H1 (cell line): Measurements from ENCODE around the gene FEV. TPM values are rescaled to one million over a fixed set of nuclear protein-coding genes. Genes with fewer than 3 reads are reported as not detected.

Experiments used
- CTCF ChIA-PET: fragments of 300-600 bp; sonication (Branson Sonifier 250); formaldehyde crosslinking; loops from one replicate; lab custom pipeline; 2021; ENCODE audit not compliant: partially characterized antibody; lab: Charles Lee
- POLR2A ChIA-PET: fragments of 300-600 bp; sonication (Branson Sonifier 250); formaldehyde crosslinking; loops from one replicate; lab custom pipeline; 2021; ENCODE audit warnings: inconsistent platforms; ENCODE audit not compliant: partially characterized antibody; lab: Charles Lee
- DNase-seq, 2 experiments: peaks; one replicate each; pipeline versions ENCODE4 v3.0.0 to v3.0.0-alpha.2; 2010 to 2022; ENCODE audit warnings: low spot score in 2 of 2, low read depth in 1 of 2, mixed read lengths in 1 of 2
- FAIRE-seq: peaks from 2 replicates; lab custom pipeline; 2011; peaks lifted over from hg19 to GRCh38; lab: Jason Lieb, UNC
- H2AFZ ChIP-seq: 2 replicates; pipeline ENCODE4 v1.8.1; 2012; ENCODE audit warnings: low read length, inconsistent platforms
- H2AK5ac ChIP-seq: 2 replicates; pipeline ENCODE4 v1.6.1; 2013; ENCODE audit warnings: low read depth, low read length
- H2BK120ac ChIP-seq: replicated peaks from 2 replicates; pipeline ENCODE3; 2013; ENCODE audit warnings: low read depth, low read length, inconsistent platforms
- H2BK12ac ChIP-seq: 2 replicates; pipeline ENCODE4 v1.6.1; 2013; ENCODE audit warnings: low read depth, low read length
- H2BK15ac ChIP-seq: 2 replicates; pipeline ENCODE4 v1.6.1; 2013; ENCODE audit warnings: low read length
- H2BK20ac ChIP-seq: 2 replicates; pipeline ENCODE4 v1.6.1; 2013; ENCODE audit warnings: low read length
- H2BK5ac ChIP-seq: 2 replicates; pipeline ENCODE4 v1.6.1; 2013; ENCODE audit warnings: low read depth, low read length
- H3K14ac ChIP-seq: 2 replicates; pipeline ENCODE4 v1.6.1; 2013; ENCODE audit warnings: inconsistent platforms; ENCODE audit not compliant: insufficient read length
- H3K18ac ChIP-seq: 2 replicates; pipeline ENCODE4 v1.6.1; 2013; ENCODE audit warnings: low read length; ENCODE audit errors: extremely low read depth
- H3K23ac ChIP-seq: 2 replicates; pipeline ENCODE4 v1.6.1; 2013; ENCODE audit warnings: inconsistent platforms; ENCODE audit not compliant: insufficient read length
- H3K23me2 ChIP-seq: 2 replicates; pipeline ENCODE4 v1.6.1; 2013; ENCODE audit warnings: low read depth, low read length
- H3K27ac ChIP-seq: 2 replicates; pipeline ENCODE4 v1.6.1; 2011; ENCODE audit warnings: low read depth, low read length, inconsistent platforms
- H3K27me3 ChIP-seq, 4 experiments: replicated peaks in 1 of 4; 1 replicate in 1 of 4; 2 replicates in 3 of 4; pipeline versions ENCODE4 v1.6.1 to v1.8.1; 2011 to 2013; ENCODE audit warnings: low read length in 3 of 4, mild to moderate bottlenecking in 3 of 4, inconsistent platforms in 2 of 4, mixed read lengths in 2 of 4, moderate library complexity in 1 of 4; ENCODE audit not compliant: control insufficient read depth in 3 of 4, insufficient read depth in 3 of 4; ENCODE audit errors: extremely low read depth in 1 of 4
- H3K36me3 ChIP-seq, 4 experiments: 2 replicates each; pipeline versions ENCODE4 v1.6.1 to v1.8.1; 2011 to 2013; ENCODE audit warnings: mild to moderate bottlenecking in 4 of 4, low read length in 3 of 4, moderate library complexity in 2 of 4, control low read depth in 1 of 4, inconsistent platforms in 1 of 4; ENCODE audit not compliant: insufficient read depth in 4 of 4, control insufficient read depth in 2 of 4
- H3K4ac ChIP-seq: replicated peaks from 2 replicates; pipeline ENCODE3; 2013; ENCODE audit warnings: low read length, low read depth, mixed read lengths, inconsistent platforms; ENCODE audit not compliant: insufficient read length
- H3K4me1 ChIP-seq, 4 experiments: replicated peaks in 1 of 4; 1 replicate in 1 of 4; 2 replicates in 3 of 4; pipeline versions ENCODE4 v1.6.1 to v1.8.1; 2011 to 2013; ENCODE audit warnings: low read length in 3 of 4, inconsistent platforms in 2 of 4, mixed read lengths in 1 of 4; ENCODE audit not compliant: insufficient read depth in 4 of 4, control insufficient read depth in 3 of 4
- H3K4me2 ChIP-seq, 2 experiments: 2 replicates each; pipeline versions ENCODE4 v1.6.1 to v1.8.1; 2011 to 2013; ENCODE audit warnings: low read depth in 2 of 2, low read length in 2 of 2, control low read depth in 1 of 2, inconsistent platforms in 1 of 2, mild to moderate bottlenecking in 1 of 2; ENCODE audit not compliant: insufficient read depth in 1 of 2
- H3K4me3 ChIP-seq, 4 experiments: fragments of 200-600, 300-600 bp in 1 of 4; sonication (generic), shearing (Covaris generic), sonication (Bioruptor Twin) in 1 of 4; 2 replicates each; pipeline versions ENCODE4 v1.5.1 to v1.8.1; 2011 to 2016; ENCODE audit warnings: low read length in 4 of 4, low read depth in 3 of 4, control low read depth in 2 of 4, inconsistent platforms in 2 of 4, mild to moderate bottlenecking in 2 of 4, mixed read lengths in 1 of 4, moderate library complexity in 1 of 4; ENCODE audit not compliant: insufficient read depth in 2 of 4; ENCODE audit errors: extremely low read depth in 1 of 4
- H3K56ac ChIP-seq: replicated peaks from 2 replicates; pipeline ENCODE3; 2013; ENCODE audit warnings: low read depth, mild to moderate bottlenecking, mixed read lengths, low read length, inconsistent platforms; ENCODE audit not compliant: insufficient read length
- H3K79me1 ChIP-seq: 2 replicates; pipeline ENCODE4 v1.6.1; 2013; ENCODE audit warnings: low read depth, low read length, control low read depth
- H3K79me2 ChIP-seq, 2 experiments: 2 replicates each; pipeline versions ENCODE4 v1.6.1 to v1.8.1; 2012 to 2013; ENCODE audit warnings: low read length in 2 of 2, mild to moderate bottlenecking in 2 of 2, inconsistent platforms in 1 of 2; ENCODE audit not compliant: insufficient read depth in 2 of 2, control insufficient read depth in 1 of 2
- H3K9ac ChIP-seq, 4 experiments: replicated peaks in 1 of 4; 1 replicate in 1 of 4; 2 replicates in 3 of 4; pipeline versions ENCODE4 v1.6.1 to v1.8.1; 2011 to 2013; ENCODE audit warnings: low read depth in 3 of 4, low read length in 3 of 4, control low read depth in 2 of 4, mild to moderate bottlenecking in 2 of 4, moderate library complexity in 2 of 4, inconsistent platforms in 1 of 4; ENCODE audit errors: extremely low read depth in 1 of 4
- H3K9me3 ChIP-seq, 2 experiments: 2 replicates each; pipeline versions ENCODE4 v1.6.1 to v1.8.1; 2012 to 2013; ENCODE audit warnings: mild to moderate bottlenecking in 2 of 2, moderate library complexity in 2 of 2, control low read depth in 1 of 2, inconsistent platforms in 1 of 2, low read depth in 1 of 2, low read length in 1 of 2, mixed read lengths in 1 of 2; ENCODE audit not compliant: insufficient read depth in 2 of 2
- H4K20me1 ChIP-seq, 2 experiments: replicated peaks in 1 of 2; 2 replicates each; pipeline versions ENCODE3 to v1.8.1; 2011 to 2013; ENCODE audit warnings: inconsistent platforms in 2 of 2, low read length in 2 of 2, mild to moderate bottlenecking in 1 of 2; ENCODE audit not compliant: insufficient read depth in 2 of 2, control insufficient read depth in 1 of 2
- H4K5ac ChIP-seq: 2 replicates; pipeline ENCODE4 v1.6.1; 2013; ENCODE audit warnings: low read length, low read depth, mixed read lengths, inconsistent platforms; ENCODE audit not compliant: insufficient read length
- H4K8ac ChIP-seq: 2 replicates; pipeline ENCODE4 v1.8.0; 2013; ENCODE audit warnings: mild to moderate bottlenecking, moderate library complexity, low read length, inconsistent platforms; ENCODE audit not compliant: insufficient read depth; ENCODE audit errors: extremely low read depth
- H4K91ac ChIP-seq: replicated peaks from 2 replicates; pipeline ENCODE3; 2013; ENCODE audit warnings: low read length, mixed read lengths, inconsistent platforms; ENCODE audit not compliant: insufficient read length
- CBX8 ChIP-seq: fragments of 300-800, 300-1000 bp; sonication (generic); IDR thresholded peaks from 2 replicates; pipeline ENCODE4 v1.7.1; 2016; ENCODE audit warnings: low read depth, low read length, borderline replicate concordance
- CREB1 ChIP-seq: IDR thresholded peaks from 2 replicates; pipeline ENCODE4 v1.6.1; 2012; ENCODE audit warnings: inconsistent platforms
- EGR1 ChIP-seq: IDR thresholded peaks from 2 replicates; pipeline ENCODE4 v1.6.1; 2011; ENCODE audit warnings: low read depth, low read length, borderline replicate concordance
- HDAC6 ChIP-seq: IDR thresholded peaks from one replicate; pipeline ENCODE4 v1.7.1; 2012; ENCODE audit warnings: low read depth, mild to moderate bottlenecking, inconsistent platforms, low read length, moderate library complexity
- JUN ChIP-seq: IDR thresholded peaks from 2 replicates; pipeline ENCODE4 v1.6.1; 2011; ENCODE audit warnings: low read depth, mild to moderate bottlenecking, improper control_type of control experiment, low read length
- NRF1 ChIP-seq: IDR thresholded peaks from 2 replicates; pipeline ENCODE4 v1.6.1; 2011; ENCODE audit warnings: mild to moderate bottlenecking, low read depth, low read length, improper control_type of control experiment
- RBBP5 ChIP-seq: IDR thresholded peaks from 2 replicates; pipeline ENCODE4 v1.7.1; 2012; ENCODE audit warnings: low read depth, mild to moderate bottlenecking, inconsistent platforms, low read length, moderate library complexity, borderline replicate concordance
- SIN3A ChIP-seq, 2 experiments: IDR thresholded peaks in 1 of 2; conservative IDR thresholded peaks in 1 of 2; 2 replicates each; pipeline ENCODE4 v1.6.1; 2011 to 2012; ENCODE audit warnings: low read length in 2 of 2, improper control_type of control experiment in 1 of 2, low read depth in 1 of 2, mild to moderate bottlenecking in 1 of 2
- WGBS, 2 experiments: shearing (Covaris generic) in 1 of 2; methylation state at CpG; one replicate each; pipeline versions ENCODE4 v1.1.6 to v1.1.7; 2013 to 2015; ENCODE audit warnings: low lambda C conversion rate in 2 of 2, mixed read lengths in 2 of 2, inconsistent platforms in 1 of 2, low coverage in 1 of 2, missing lambda C conversion rate in 1 of 2; ENCODE audit not compliant: insufficient replicate concordance in 2 of 2, insufficient coverage in 1 of 2, insufficient read length in 1 of 2; ENCODE audit errors: extremely low coverage in 1 of 2, missing lambda C conversion rate in 1 of 2; 5-methylcytosine and 5-hydroxymethylcytosine counted together
- polyA plus RNA-seq, 7 experiments: library from polyadenylated mRNA; depleted of rRNA in 3 of 7; stranded (reverse) in 5 of 7; unstranded in 2 of 7; fragments of >200 nt in 5 of 7; fragments of 200-250 nt in 2 of 7; gene quantifications; 1 replicate in 5 of 7; 2 replicates in 1 of 7; 4 replicates in 1 of 7; pipeline versions ENCODE4 v1.2.1 to v1.2.3, GENCODE V29; 2011 to 2013; ENCODE audit warnings: missing spikeins in 2 of 7, mixed read lengths in 2 of 7
- total RNA-seq: library from RNA; stranded (reverse); fragmentation: NEBNext Ultra II Directional; extraction: Animal tissue kit (Norgen Biotek cat#: 25700); gene quantifications from 2 replicates; pipeline ENCODE4 v1.2.1, GENCODE V29; 2021
- TF ChIP-seq, protein P1 (sequence below): IDR thresholded peaks from 2 replicates; pipeline ENCODE4 v1.6.1; 2011; ENCODE audit warnings: low read length, improper control_type of control experiment
- TF ChIP-seq, protein P2 (sequence below): IDR thresholded peaks from 2 replicates; pipeline ENCODE4 v1.6.1; 2012; ENCODE audit warnings: inconsistent platforms

The FEV gene
- total and polyA plus RNA-seq, 2 of the 8 experiments (the other 6 are each of a cell fraction or from before 2014, with no cell fraction given), result not detected

DNA sequence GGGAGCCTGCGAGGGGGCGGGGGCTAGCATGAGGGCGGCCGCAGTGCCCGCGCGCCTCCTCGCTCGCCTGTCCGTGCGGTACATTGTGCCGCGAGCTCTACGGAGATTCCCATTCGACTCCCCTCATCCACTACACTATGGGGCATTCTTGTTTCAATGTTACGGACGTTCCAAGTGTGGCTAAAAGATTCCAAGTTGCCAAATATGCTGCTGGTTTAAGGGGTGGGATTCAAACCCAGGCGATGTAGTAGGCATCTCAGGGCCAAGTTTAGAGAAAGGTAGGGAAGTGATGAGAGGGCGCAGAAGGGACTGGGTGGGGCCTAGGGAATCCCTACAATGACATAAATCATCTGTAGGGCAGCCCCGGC, 18.3 kb upstream of the FEV start:
- Histone ChIP-seq H3K18ac (no peak overlapping the region), H3K36me3 (0 out of 8 replicates have a peak, but pooled peaks cover 0 to 5% (median 0%) of the 10 kb centered on the region in 4 experiments), H3K4me3 (peak overlapping the region in 3 of 4 experiments; percentile 31 to 65 (median 51); a peak in 6 of 8 replicates), H3K9ac (no peak overlapping the region), H2BK5ac (no peak overlapping the region), H2AK5ac (no peak overlapping the region), H2BK120ac (no peak overlapping the region), H2BK20ac (no peak overlapping the region), H3K79me1 (no peaks in the 10 kb centered on the region), H3K56ac (no peak overlapping the region), H3K27ac (no peak overlapping the region), H3K4me1 (peaks cover 0 to 32% (median 22%) of the 10 kb centered on the region in 4 experiments; a peak in 6 of 7 replicates), H4K91ac (no peak overlapping the region), H3K4ac (no peak overlapping the region), H2BK12ac (no peak overlapping the region), H3K23me2 (peaks cover 10% of the 10 kb centered on the region; the same call in 1 of the 2 replicates), H3K23ac (no peak overlapping the region), H4K8ac (no peak overlapping the region), H4K20me1 (peaks cover 1 to 7% of the 10 kb centered on the region in 2 experiments), H3K9me3 (no peaks in the 10 kb centered on the region), H3K27me3 (peaks cover 59 to 78% (median 74%) of the 10 kb centered on the region in 4 experiments), H3K14ac (no peak overlapping the region), H4K5ac (no peak overlapping the region), H3K4me2 (peak overlapping the region; percentile 52 to 74), H2BK15ac (no peak overlapping the region), H2AFZ (no peak overlapping the region), H3K79me2 (no peaks in the 10 kb centered on the region)
- TF ChIP-seq CREB1, result no peak
- no peak; the same call in 1 of the 2 replicates for TF ChIP-seq EGR1
- TF ChIP-seq JUN, result no peak
- no peak for TF ChIP-seq RBBP5
- no peak for TF ChIP-seq HDAC6
- TF ChIP-seq CBX8, result no peak
- no peak for TF ChIP-seq SIN3A (conservative IDR thresholded peaks at IDR 0.05 in 1 of 2, IDR thresholded peaks at IDR 0.05 in 1 of 2; ENCODE audit: low read depth in 1 of 2, low read length in 2 of 2)
- TF ChIP-seq, protein P1, sequence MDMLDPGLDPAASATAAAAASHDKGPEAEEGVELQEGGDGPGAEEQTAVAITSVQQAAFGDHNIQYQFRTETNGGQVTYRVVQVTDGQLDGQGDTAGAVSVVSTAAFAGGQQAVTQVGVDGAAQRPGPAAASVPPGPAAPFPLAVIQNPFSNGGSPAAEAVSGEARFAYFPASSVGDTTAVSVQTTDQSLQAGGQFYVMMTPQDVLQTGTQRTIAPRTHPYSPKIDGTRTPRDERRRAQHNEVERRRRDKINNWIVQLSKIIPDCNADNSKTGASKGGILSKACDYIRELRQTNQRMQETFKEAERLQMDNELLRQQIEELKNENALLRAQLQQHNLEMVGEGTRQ, result no peak
- TF ChIP-seq NRF1, result no peak
- TF ChIP-seq, protein P2, sequence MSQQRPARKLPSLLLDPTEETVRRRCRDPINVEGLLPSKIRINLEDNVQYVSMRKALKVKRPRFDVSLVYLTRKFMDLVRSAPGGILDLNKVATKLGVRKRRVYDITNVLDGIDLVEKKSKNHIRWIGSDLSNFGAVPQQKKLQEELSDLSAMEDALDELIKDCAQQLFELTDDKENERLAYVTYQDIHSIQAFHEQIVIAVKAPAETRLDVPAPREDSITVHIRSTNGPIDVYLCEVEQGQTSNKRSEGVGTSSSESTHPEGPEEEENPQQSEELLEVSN, result no peak; the same call in 1 of the 2 replicates
- FAIRE-seq (peak; percentile 63), DNase-seq (no peak)
- 5% methylated on average over 20 of the region's 20 CpGs; no CpG with 5 or more reads in 1 of the 2 experiments for WGBS, 2 experiments
- POLR2A ChIA-PET, result no interaction called here
- CTCF ChIA-PET, result interaction anchor here (0.5 to 19.5 kb wide), 35 partner anchors 8 to 310 kb away, joined by 3 to 284 read pairs (median 6); partner anchors contain the start of genes CFAP65, CRYBA2, FEV and IHH
